Stimulated activated naive CD4-positive, alpha-beta T cell treated with Interleukin-2 at 50 U/mL for 16 hours (primary cell): ENCODE results near the gene MTCH1.
A peak's percentile ranks its signal among the peaks of the same experiment; 100 is the strongest.

ENCODE experiments used
- DNase-seq: peaks from one replicate; lab custom pipeline; 2025; lab: John Stamatoyannopoulos, UW

MTCH1 gene, protein sequence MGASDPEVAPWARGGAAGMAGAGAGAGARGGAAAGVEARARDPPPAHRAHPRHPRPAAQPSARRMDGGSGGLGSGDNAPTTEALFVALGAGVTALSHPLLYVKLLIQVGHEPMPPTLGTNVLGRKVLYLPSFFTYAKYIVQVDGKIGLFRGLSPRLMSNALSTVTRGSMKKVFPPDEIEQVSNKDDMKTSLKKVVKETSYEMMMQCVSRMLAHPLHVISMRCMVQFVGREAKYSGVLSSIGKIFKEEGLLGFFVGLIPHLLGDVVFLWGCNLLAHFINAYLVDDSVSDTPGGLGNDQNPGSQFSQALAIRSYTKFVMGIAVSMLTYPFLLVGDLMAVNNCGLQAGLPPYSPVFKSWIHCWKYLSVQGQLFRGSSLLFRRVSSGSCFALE

GRCh38 chr6:36985808-36986703 lies at the start of gene MTCH1:
Gene MTCH1 (minus strand): TSS chr6:36986196. CDS start chr6:36986173, 23 bp downstream.
- DNase-seq, result peak; percentile 76

DNA sequence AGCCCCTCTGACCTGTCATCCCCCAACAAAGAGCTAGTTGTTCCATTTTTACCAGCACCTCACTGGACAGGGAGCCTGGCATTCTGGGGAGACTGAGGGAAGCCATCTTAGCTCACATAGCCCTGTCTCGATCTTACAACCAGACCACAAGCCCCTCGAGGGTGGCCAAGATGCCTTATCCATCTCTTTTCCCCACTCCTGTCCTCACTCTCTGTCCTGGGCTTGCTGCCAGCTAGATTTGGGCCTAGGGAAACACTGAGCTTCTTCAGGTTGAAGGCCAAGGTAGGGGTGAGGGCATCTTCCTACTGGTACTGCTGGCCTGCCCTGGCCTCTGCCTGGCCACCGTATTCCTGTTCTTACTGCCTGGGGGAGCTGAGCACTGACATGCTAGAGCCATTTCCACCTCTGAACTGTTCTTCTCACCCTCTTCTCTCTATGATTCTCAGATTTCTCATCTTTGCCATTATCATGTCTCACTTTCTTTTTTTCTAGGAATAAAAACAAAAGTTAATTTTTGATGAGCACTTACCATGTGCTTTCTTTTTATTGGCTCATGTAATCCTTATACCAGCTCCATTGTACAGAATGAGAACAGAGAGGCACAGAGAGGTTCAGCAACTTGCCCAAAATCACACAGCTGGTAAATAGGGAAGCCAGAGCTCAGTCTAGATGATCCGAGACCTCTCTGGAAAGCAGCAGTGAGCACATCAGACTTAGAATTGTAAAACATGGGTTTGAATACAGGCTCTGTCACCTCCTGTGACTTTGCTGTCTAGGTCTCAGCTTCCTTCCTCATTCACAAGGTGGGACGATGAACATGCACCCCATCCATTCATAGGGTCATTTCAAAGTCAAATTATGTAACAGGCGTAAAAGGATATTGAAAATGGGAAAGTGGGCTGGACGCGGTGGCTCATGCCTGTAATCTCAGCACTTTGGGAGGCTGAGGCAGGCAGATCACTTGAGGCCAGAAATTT lies 48.1 kb upstream of the MTCH1 start:
- no peak for DNase-seq

GRCh38 chr6:37033255-37033654 lies 47.3 kb upstream of the MTCH1 start:
- peak; percentile 38 for DNase-seq

DNA sequence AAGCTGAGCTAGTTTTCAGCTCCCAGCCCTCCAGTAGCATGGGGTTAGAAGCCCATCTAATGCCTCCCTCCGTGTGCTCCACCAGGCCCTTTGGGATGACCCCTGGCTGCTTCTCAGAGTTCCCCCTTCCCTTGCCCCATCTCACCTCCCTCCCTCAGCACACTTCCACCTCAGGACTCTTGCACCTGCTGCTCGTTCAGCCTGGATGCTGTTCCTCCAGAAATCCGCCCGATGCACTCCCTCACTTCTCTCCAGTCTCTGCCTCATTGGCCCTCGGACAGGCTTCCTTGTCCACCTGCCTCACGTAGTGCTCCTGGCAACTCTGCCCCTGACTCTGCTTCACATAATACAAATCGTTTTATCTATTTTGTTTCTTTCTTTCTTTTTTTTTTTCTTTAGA lies 46.2 kb upstream of the MTCH1 start:
- DNase-seq, result no peak

DNA sequence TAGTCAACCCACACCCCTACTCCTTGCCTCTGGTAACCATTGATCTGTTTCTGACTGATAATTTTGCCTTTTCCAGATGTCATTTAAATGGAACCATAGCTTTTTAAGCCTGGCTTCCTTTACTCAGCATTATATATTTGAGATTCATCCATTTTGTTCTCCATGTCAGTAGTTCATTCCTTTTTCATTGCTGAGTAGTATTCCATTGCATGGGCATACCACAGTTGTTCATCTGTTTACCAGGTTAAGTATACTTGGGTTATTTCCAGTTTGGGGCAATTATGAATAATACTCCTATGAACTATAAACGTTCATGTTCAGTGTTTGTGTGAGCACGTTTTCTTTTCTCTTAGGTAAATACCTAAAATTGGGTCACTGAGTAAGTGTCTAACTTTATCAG lies 44.6 kb upstream of the MTCH1 start:
- no peak for DNase-seq

GRCh38 chr6:37029249-37029971 lies 43.4 kb upstream of the MTCH1 start:
- DNase-seq, result peak; percentile 6

DNA sequence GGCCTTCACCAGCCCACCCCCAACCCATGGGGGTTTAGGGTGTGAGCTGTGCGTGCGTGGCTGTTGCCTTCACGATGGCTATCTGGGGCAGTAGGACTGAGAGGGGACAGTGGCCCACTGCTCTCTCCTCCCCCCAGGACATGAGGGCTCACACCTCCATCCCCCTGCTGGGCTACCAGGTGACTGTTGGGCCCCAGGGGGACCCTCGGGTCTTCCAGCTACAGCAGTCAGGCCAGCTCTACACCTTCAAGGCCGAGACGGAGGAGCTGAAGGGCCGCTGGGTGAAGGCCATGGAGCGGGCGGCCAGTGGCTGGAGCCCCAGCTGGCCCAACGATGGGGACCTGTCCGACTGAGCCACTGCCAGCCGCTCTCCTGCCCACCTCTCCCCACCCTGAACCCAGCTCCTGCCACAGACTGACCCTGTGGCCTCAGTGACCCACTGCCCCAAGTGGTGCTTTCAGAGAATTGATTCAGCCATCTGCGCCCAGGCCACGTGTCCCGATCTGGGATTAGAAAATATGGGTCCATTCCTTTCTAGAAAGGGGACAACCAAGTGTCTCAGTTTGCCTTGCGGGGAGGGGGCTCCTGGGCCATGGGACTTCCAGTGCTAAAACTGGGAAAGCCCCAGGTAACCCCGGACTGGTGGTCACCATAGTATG lies 41.9 kb upstream of the MTCH1 start:
- DNase-seq, result no peak

- DNase-seq, result no peak
These were observed 41.2 kb upstream of the MTCH1 start for GRCh38 chr6:37027036-37027720.

GRCh38 chr6:37025621-37026466 lies 39.8 kb upstream of the MTCH1 start:
- DNase-seq, result no peak

GRCh38 chr6:37024656-37025337 lies 38.8 kb upstream of the MTCH1 start:
- peak; percentile 73 for DNase-seq

GRCh38 chr6:37022135-37022863 lies 36.3 kb upstream of the MTCH1 start:
- DNase-seq, result no peak

- peak; percentile 66 for DNase-seq
These were observed 35.5 kb upstream of the MTCH1 start for GRCh38 chr6:37021356-37022129.

- no peak for DNase-seq
These were observed 34.8 kb upstream of the MTCH1 start for GRCh38 chr6:37020812-37021211.

DNA sequence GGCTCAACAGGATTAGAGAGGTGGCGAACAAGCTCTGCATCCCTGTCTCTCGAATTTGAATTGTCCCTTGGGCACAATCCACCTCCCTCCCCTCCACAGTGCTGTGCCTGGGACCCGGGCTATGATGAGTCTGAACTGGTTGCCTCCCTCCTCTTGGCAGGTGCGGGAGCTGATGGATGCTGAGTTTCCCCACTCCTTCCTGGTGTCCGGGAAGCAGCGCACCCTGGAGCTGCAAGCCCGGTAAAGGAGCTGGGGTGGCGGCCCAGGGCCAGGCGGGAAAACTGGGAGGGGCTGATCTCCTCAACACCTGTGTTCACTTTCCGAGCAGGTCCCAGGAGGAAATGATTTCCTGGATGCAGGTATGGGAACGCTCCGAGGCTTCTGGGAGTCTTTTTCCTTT lies 34.4 kb upstream of the MTCH1 start:
- DNase-seq, result no peak

DNA sequence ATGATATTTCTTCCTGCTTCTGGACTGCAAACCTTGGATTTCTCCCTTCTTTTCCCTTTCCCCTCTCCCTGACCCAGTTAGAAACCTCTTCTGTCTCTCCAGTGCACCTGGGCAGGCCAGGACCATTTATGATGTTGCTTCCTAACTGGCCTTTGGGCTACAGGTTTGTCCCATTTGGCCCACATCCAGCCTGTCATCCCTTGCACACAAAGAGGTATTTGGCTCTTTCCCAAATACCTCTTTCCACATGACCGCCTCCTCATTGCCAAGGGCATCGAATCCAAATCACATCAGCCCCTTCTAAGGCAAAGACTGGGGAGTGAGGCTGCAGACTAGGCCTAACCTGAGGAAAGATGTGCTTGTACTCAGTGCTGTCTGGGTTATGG lies 33.1 kb upstream of the MTCH1 start:
- no peak for DNase-seq

GRCh38 chr6:37018198-37019064 lies 32.4 kb upstream of the MTCH1 start:
- peak; percentile 87 for DNase-seq
